Keratinocyte (primary cell): Measurements from ENCODE around the gene HPSE2. TPM values are rescaled to one million over a fixed set of nuclear protein-coding genes. Genes with fewer than 3 reads are reported as not detected.

Source experiments
- DNase-seq: peaks from one replicate; pipeline ENCODE4 v3.0.0-alpha.2; 2011; ENCODE audit warnings: low read depth, missing footprints, low spot score
- FAIRE-seq: peaks from 2 replicates; lab custom pipeline; 2011; peaks lifted over from hg19 to GRCh38; lab: Jason Lieb, UNC
- H2AFZ ChIP-seq: 2 replicates; pipeline ENCODE4 v1.6.0; 2012; ENCODE audit warnings: low read length, control low read depth, inconsistent platforms; ENCODE audit not compliant: control insufficient read depth
- H3K27ac ChIP-seq: 2 replicates; pipeline ENCODE4 v1.5.1; 2011; ENCODE audit warnings: low read length; ENCODE audit not compliant: control insufficient read depth, insufficient read depth
- H3K27me3 ChIP-seq: 3 replicates; pipeline ENCODE4 v1.6.0; 2011; ENCODE audit warnings: low read length; ENCODE audit not compliant: control insufficient read depth, insufficient read depth; ENCODE audit errors: extremely low read depth
- H3K36me3 ChIP-seq, 2 experiments: 2 replicates in 1 of 2; 3 replicates in 1 of 2; pipeline ENCODE4 v1.5.1; 2011; ENCODE audit warnings: low read length in 2 of 2, mild to moderate bottlenecking in 1 of 2; ENCODE audit not compliant: control insufficient read depth in 2 of 2, insufficient read depth in 2 of 2; ENCODE audit errors: extremely low read depth in 1 of 2
- H3K4me1 ChIP-seq: 3 replicates; pipeline ENCODE4 v1.5.1; 2011; ENCODE audit warnings: low read length; ENCODE audit not compliant: control insufficient read depth, insufficient read depth; ENCODE audit errors: extremely low read depth
- H3K4me2 ChIP-seq: 3 replicates; pipeline ENCODE4 v1.6.0; 2011; ENCODE audit warnings: low read depth, low read length; ENCODE audit not compliant: control insufficient read depth, insufficient read depth; ENCODE audit errors: extremely low read depth
- H3K4me3 ChIP-seq, 3 experiments: fragments of 200-600 bp in 1 of 3; sonication (generic) in 1 of 3; 2 replicates in 2 of 3; 3 replicates in 1 of 3; pipeline ENCODE4 v1.5.1; 2011 to 2016; ENCODE audit warnings: low read length in 3 of 3, mild to moderate bottlenecking in 3 of 3, control low read depth in 2 of 3, inconsistent platforms in 1 of 3, low read depth in 1 of 3, mixed read lengths in 1 of 3, mixed run types in 1 of 3, moderate library complexity in 1 of 3; ENCODE audit not compliant: control insufficient read depth in 2 of 3, insufficient read depth in 2 of 3; ENCODE audit errors: extremely low read depth in 1 of 3
- H3K79me2 ChIP-seq: 2 replicates; pipeline ENCODE4 v1.6.0; 2012; ENCODE audit warnings: low read length; ENCODE audit not compliant: control insufficient read depth, insufficient read depth
- H3K9ac ChIP-seq: 3 replicates; pipeline ENCODE4 v1.6.0; 2011; ENCODE audit warnings: low read length; ENCODE audit not compliant: control insufficient read depth, insufficient read depth; ENCODE audit errors: extremely low read depth
- H3K9me1 ChIP-seq: 3 replicates; pipeline ENCODE4 v1.6.0; 2011; ENCODE audit warnings: low read length; ENCODE audit not compliant: control insufficient read depth, insufficient read depth; ENCODE audit errors: extremely low read depth
- H3K9me3 ChIP-seq: 2 replicates; pipeline ENCODE4 v1.5.1; 2012; ENCODE audit warnings: low read depth, low read length; ENCODE audit not compliant: control insufficient read depth
- H4K20me1 ChIP-seq: 3 replicates; pipeline ENCODE4 v1.6.0; 2011; ENCODE audit warnings: low read length; ENCODE audit not compliant: control insufficient read depth, insufficient read depth; ENCODE audit errors: extremely low read depth
- CTCF ChIP-seq, 3 experiments: IDR thresholded peaks in 1 of 3; conservative IDR thresholded peaks in 1 of 3; optimal IDR thresholded peaks in 1 of 3; 2 replicates in 2 of 3; 3 replicates in 1 of 3; pipeline versions ENCODE3 to v1.5.1; 2011; ENCODE audit warnings: low read length in 3 of 3, mild to moderate bottlenecking in 3 of 3, moderate library complexity in 2 of 3, control low read depth in 1 of 3, inconsistent platforms in 1 of 3; ENCODE audit not compliant: insufficient read depth in 2 of 3; ENCODE audit errors: extremely low read depth in 1 of 3
- EZH2 ChIP-seq: IDR thresholded peaks from one replicate; pipeline ENCODE4 v1.6.1; 2012; ENCODE audit warnings: inconsistent platforms, mild to moderate bottlenecking, low read length, moderate library complexity
- dilution Hi-C: fragments of 300-500 bp; cut with MboI; formaldehyde crosslinking; loops from one replicate; pipeline ENCODE4 v1.7.0; 2020; ENCODE audit warnings: low sequenced_read_pairs; ENCODE audit not compliant: extremely low pct_ligation_motif_present
- polyA plus RNA-seq, 5 experiments: library from polyadenylated mRNA; depleted of rRNA in 3 of 5; stranded (reverse) in 3 of 5; stranded (forward) in 1 of 5; unstranded in 1 of 5; fragments of >200 nt; gene quantifications; 1 replicate in 1 of 5; 2 replicates in 3 of 5; 3 replicates in 1 of 5; pipeline versions ENCODE4 v1.2.1 to v1.2.3, GENCODE V29; 2011 to 2012; ENCODE audit warnings: missing spikeins in 2 of 5, low read depth in 1 of 5, low replicate concordance in 1 of 5

HPSE2 gene
- polyA plus RNA-seq, 1 donor (not counting 4 experiments of a cell fraction or from before 2014, with no cell fraction given): 0.01 TPM

- Histone ChIP-seq H3K9ac (no peak overlapping the region), H4K20me1 (no peaks in the 10 kb centered on the region), H3K36me3 (no peaks in the 10 kb centered on the region), H3K4me3 (no peak overlapping the region), H3K4me1 (no peaks in the 10 kb centered on the region), H3K9me1 (no peaks in the 10 kb centered on the region), H3K27me3 (no peaks in the 10 kb centered on the region), H3K79me2 (no peaks in the 10 kb centered on the region), H2AFZ (no peak overlapping the region), H3K4me2 (no peak overlapping the region), H3K27ac (no peak overlapping the region), H3K9me3 (no peaks in the 10 kb centered on the region)
- DNase-seq (no peak), FAIRE-seq (no peak)
- TF ChIP-seq EZH2 (no peak), CTCF (optimal IDR thresholded peaks at IDR 0.05 in 1 of 3, IDR thresholded peaks at IDR 0.05 in 1 of 3, conservative IDR thresholded peaks at IDR 0.05 in 1 of 3; ENCODE audit: extremely low read depth in 1 of 3, insufficient read depth in 2 of 3, low read length in 3 of 3) (no peak)
- dilution Hi-C loops: no loop called here
Measured at GRCh38 chr10:98487649-98488048, 748.0 kb downstream of the HPSE2 start.

GRCh38 chr10:98486421-98486820 is 749.2 kb downstream of the HPSE2 start:
- Histone ChIP-seq H3K4me1 (no peaks in the 10 kb centered on the region), H2AFZ (no peak overlapping the region), H3K79me2 (no peaks in the 10 kb centered on the region), H4K20me1 (no peaks in the 10 kb centered on the region), H3K27ac (peak overlapping the region; percentile 11), H3K9me3 (no peaks in the 10 kb centered on the region), H3K4me2 (no peak overlapping the region), H3K27me3 (no peaks in the 10 kb centered on the region), H3K36me3 (no peaks in the 10 kb centered on the region), H3K9ac (no peak overlapping the region), H3K4me3 (no peak overlapping the region), H3K9me1 (no peaks in the 10 kb centered on the region)
- FAIRE-seq: peak; percentile 73
- no peak for DNase-seq
- TF ChIP-seq CTCF (optimal IDR thresholded peaks at IDR 0.05 in 1 of 3, IDR thresholded peaks at IDR 0.05 in 1 of 3, conservative IDR thresholded peaks at IDR 0.05 in 1 of 3; ENCODE audit: extremely low read depth in 1 of 3, insufficient read depth in 2 of 3, low read length in 3 of 3) (no peak), EZH2 (no peak)
- dilution Hi-C loops: no loop called here
